Keratinocyte (primary cell): ENCODE results near the gene GMEB2. TPM values are rescaled to one million over a fixed set of nuclear protein-coding genes. Genes with fewer than 3 reads are reported as not detected.
"Not testable (repeated sequence)": the region's sequence is repeated elsewhere in the genome, so short reads cannot be mapped to it uniquely, and the experiment has no call there.

Source experiments
- DNase-seq: peaks from one replicate; pipeline ENCODE4 v3.0.0-alpha.2; 2011; ENCODE audit warnings: low read depth, missing footprints, low spot score
- FAIRE-seq: peaks from 2 replicates; lab custom pipeline; 2011; peaks lifted over from hg19 to GRCh38; lab: Jason Lieb, UNC
- H2AFZ ChIP-seq: 2 replicates; pipeline ENCODE4 v1.6.0; 2012; ENCODE audit warnings: low read length, control low read depth, inconsistent platforms; ENCODE audit not compliant: control insufficient read depth
- H3K27ac ChIP-seq: 2 replicates; pipeline ENCODE4 v1.5.1; 2011; ENCODE audit warnings: low read length; ENCODE audit not compliant: control insufficient read depth, insufficient read depth
- H3K27me3 ChIP-seq: 3 replicates; pipeline ENCODE4 v1.6.0; 2011; ENCODE audit warnings: low read length; ENCODE audit not compliant: control insufficient read depth, insufficient read depth; ENCODE audit errors: extremely low read depth
- H3K36me3 ChIP-seq, 2 experiments: 2 replicates in 1 of 2; 3 replicates in 1 of 2; pipeline ENCODE4 v1.5.1; 2011; ENCODE audit warnings: low read length in 2 of 2, mild to moderate bottlenecking in 1 of 2; ENCODE audit not compliant: control insufficient read depth in 2 of 2, insufficient read depth in 2 of 2; ENCODE audit errors: extremely low read depth in 1 of 2
- H3K4me1 ChIP-seq: 3 replicates; pipeline ENCODE4 v1.5.1; 2011; ENCODE audit warnings: low read length; ENCODE audit not compliant: control insufficient read depth, insufficient read depth; ENCODE audit errors: extremely low read depth
- H3K4me2 ChIP-seq: 3 replicates; pipeline ENCODE4 v1.6.0; 2011; ENCODE audit warnings: low read depth, low read length; ENCODE audit not compliant: control insufficient read depth, insufficient read depth; ENCODE audit errors: extremely low read depth
- H3K4me3 ChIP-seq, 3 experiments: fragments of 200-600 bp in 1 of 3; sonication (generic) in 1 of 3; 2 replicates in 2 of 3; 3 replicates in 1 of 3; pipeline ENCODE4 v1.5.1; 2011 to 2016; ENCODE audit warnings: low read length in 3 of 3, mild to moderate bottlenecking in 3 of 3, control low read depth in 2 of 3, inconsistent platforms in 1 of 3, low read depth in 1 of 3, mixed read lengths in 1 of 3, mixed run types in 1 of 3, moderate library complexity in 1 of 3; ENCODE audit not compliant: control insufficient read depth in 2 of 3, insufficient read depth in 2 of 3; ENCODE audit errors: extremely low read depth in 1 of 3
- H3K79me2 ChIP-seq: 2 replicates; pipeline ENCODE4 v1.6.0; 2012; ENCODE audit warnings: low read length; ENCODE audit not compliant: control insufficient read depth, insufficient read depth
- H3K9ac ChIP-seq: 3 replicates; pipeline ENCODE4 v1.6.0; 2011; ENCODE audit warnings: low read length; ENCODE audit not compliant: control insufficient read depth, insufficient read depth; ENCODE audit errors: extremely low read depth
- H3K9me1 ChIP-seq: 3 replicates; pipeline ENCODE4 v1.6.0; 2011; ENCODE audit warnings: low read length; ENCODE audit not compliant: control insufficient read depth, insufficient read depth; ENCODE audit errors: extremely low read depth
- H3K9me3 ChIP-seq: 2 replicates; pipeline ENCODE4 v1.5.1; 2012; ENCODE audit warnings: low read depth, low read length; ENCODE audit not compliant: control insufficient read depth
- H4K20me1 ChIP-seq: 3 replicates; pipeline ENCODE4 v1.6.0; 2011; ENCODE audit warnings: low read length; ENCODE audit not compliant: control insufficient read depth, insufficient read depth; ENCODE audit errors: extremely low read depth
- CTCF ChIP-seq, 3 experiments: IDR thresholded peaks in 1 of 3; conservative IDR thresholded peaks in 1 of 3; optimal IDR thresholded peaks in 1 of 3; 2 replicates in 2 of 3; 3 replicates in 1 of 3; pipeline versions ENCODE3 to v1.5.1; 2011; ENCODE audit warnings: low read length in 3 of 3, mild to moderate bottlenecking in 3 of 3, moderate library complexity in 2 of 3, control low read depth in 1 of 3, inconsistent platforms in 1 of 3; ENCODE audit not compliant: insufficient read depth in 2 of 3; ENCODE audit errors: extremely low read depth in 1 of 3
- EZH2 ChIP-seq: IDR thresholded peaks from one replicate; pipeline ENCODE4 v1.6.1; 2012; ENCODE audit warnings: inconsistent platforms, mild to moderate bottlenecking, low read length, moderate library complexity
- dilution Hi-C: fragments of 300-500 bp; cut with MboI; formaldehyde crosslinking; loops from one replicate; pipeline ENCODE4 v1.7.0; 2020; ENCODE audit warnings: low sequenced_read_pairs; ENCODE audit not compliant: extremely low pct_ligation_motif_present
- polyA plus RNA-seq, 5 experiments: library from polyadenylated mRNA; depleted of rRNA in 3 of 5; stranded (reverse) in 3 of 5; stranded (forward) in 1 of 5; unstranded in 1 of 5; fragments of >200 nt; gene quantifications; 1 replicate in 1 of 5; 2 replicates in 3 of 5; 3 replicates in 1 of 5; pipeline versions ENCODE4 v1.2.1 to v1.2.3, GENCODE V29; 2011 to 2012; ENCODE audit warnings: missing spikeins in 2 of 5, low read depth in 1 of 5, low replicate concordance in 1 of 5

GMEB2 gene
- polyA plus RNA-seq, 1 donor (not counting 4 experiments of a cell fraction or from before 2014, with no cell fraction given) = 5.1 TPM

GRCh38 chr20:63641792-63642523 is 15.1 kb upstream of the GMEB2 start:
- peak overlapping the region; percentile 54 for H2AFZ ChIP-seq
- no peaks in the 10 kb centered on the region for H3K79me2 ChIP-seq
- no peak for FAIRE-seq
- peak; percentile 69 for DNase-seq
- H3K9me3 ChIP-seq = no peaks in the 10 kb centered on the region
- no peaks in the 10 kb centered on the region for H3K27me3 ChIP-seq
- H4K20me1 ChIP-seq = no peaks in the 10 kb centered on the region
- dilution Hi-C loops = no loop called here
- peak overlapping the region; percentile 37 for H3K9ac ChIP-seq
- H3K36me3 ChIP-seq = no peaks in the 10 kb centered on the region
- no peak overlapping the region for H3K27ac ChIP-seq
- TF ChIP-seq EZH2 (no peak), CTCF (optimal IDR thresholded peaks at IDR 0.05 in 1 of 3, IDR thresholded peaks at IDR 0.05 in 1 of 3, conservative IDR thresholded peaks at IDR 0.05 in 1 of 3; ENCODE audit: extremely low read depth in 1 of 3, insufficient read depth in 2 of 3, low read length in 3 of 3) (peak; percentile 37 to 59 (median 47))
- H3K4me1 ChIP-seq = peaks cover 10% of the 10 kb centered on the region
- peak overlapping the region; percentile 75 for H3K4me2 ChIP-seq
- no peaks in the 10 kb centered on the region for H3K9me1 ChIP-seq
- peak overlapping the region; percentile 31 to 67 (median 65) for H3K4me3 ChIP-seq

- Histone ChIP-seq H3K36me3 (no peaks in the 10 kb centered on the region), H3K79me2 (no peaks in the 10 kb centered on the region), H3K4me2 (peak overlapping the region; percentile 75), H3K4me1 (peaks cover 10% of the 10 kb centered on the region), H3K27ac (peak overlapping the region; percentile 31), H3K9ac (peak overlapping the region; percentile 60), H2AFZ (peak overlapping the region; percentile 54), H3K27me3 (no peaks in the 10 kb centered on the region), H3K9me1 (no peaks in the 10 kb centered on the region), H3K4me3 (peak overlapping the region; percentile 28 to 67 (median 65)), H4K20me1 (no peaks in the 10 kb centered on the region), H3K9me3 (no peaks in the 10 kb centered on the region)
- dilution Hi-C loops = no loop called here
- FAIRE-seq = peak; percentile 73
- no peak for DNase-seq
- TF ChIP-seq CTCF (optimal IDR thresholded peaks at IDR 0.05 in 1 of 3, IDR thresholded peaks at IDR 0.05 in 1 of 3, conservative IDR thresholded peaks at IDR 0.05 in 1 of 3; ENCODE audit: extremely low read depth in 1 of 3, insufficient read depth in 2 of 3, low read length in 3 of 3) (no peak), EZH2 (no peak)
Measured at GRCh38 chr20:63641146-63641791, 14.4 kb upstream of the GMEB2 start.

- H3K27me3 ChIP-seq, H3K79me2 ChIP-seq, H3K36me3 ChIP-seq, DNase-seq, H3K27ac ChIP-seq, FAIRE-seq, H3K4me3 ChIP-seq, H2AFZ ChIP-seq, H4K20me1 ChIP-seq, dilution Hi-C loops, H3K4me2 ChIP-seq, H3K9me3 ChIP-seq, H3K9ac ChIP-seq, H3K4me1 ChIP-seq, H3K9me1 ChIP-seq: not testable (repeated sequence)
Measured at GRCh38 chr20:63640686-63641085, 13.8 kb upstream of the GMEB2 start.
